Spleen (tissue), 11 donors: ENCODE data around the gene DPT. TPM values are rescaled to one million over a fixed set of nuclear protein-coding genes. Genes with fewer than 3 reads are reported as not detected.

Experiments used
- DNase-seq: peaks from one replicate; pipeline ENCODE4 v3.0.0-alpha.2; 2020
- H3K27ac ChIP-seq, 8 donors: fragments of 200-600 bp; sonication (generic) in 7 of 8; 1 replicate in 4 of 8; 2 replicates in 4 of 8; pipeline versions ENCODE4 v1.5.0 to v1.8.0; 2016 to 2021; ENCODE audit warnings: inconsistent platforms in 4 of 8, mild to moderate bottlenecking in 4 of 8, moderate library complexity in 1 of 8
- H3K27me3 ChIP-seq, 7 donors: fragments of 200-600 bp; sonication (generic) in 6 of 7; replicated peaks in 1 of 7; 1 replicate in 4 of 7; 2 replicates in 3 of 7; pipeline versions ENCODE4 v1.5.0 to v1.8.0; 2016 to 2021; ENCODE audit warnings: inconsistent platforms in 3 of 7, mild to moderate bottlenecking in 1 of 7
- H3K36me3 ChIP-seq, 6 donors: fragments of 200-600 bp; sonication (generic) in 5 of 6; 1 replicate in 4 of 6; 2 replicates in 2 of 6; pipeline versions ENCODE4 v1.5.0 to v1.8.0; 2016 to 2021; ENCODE audit warnings: inconsistent platforms in 2 of 6
- H3K4me1 ChIP-seq, 6 donors: fragments of 200-600 bp; sonication (generic) in 5 of 6; 1 replicate in 3 of 6; 2 replicates in 3 of 6; pipeline versions ENCODE4 v1.5.0 to v1.8.0; 2016 to 2021; ENCODE audit warnings: inconsistent platforms in 3 of 6
- H3K4me3 ChIP-seq, 8 donors: fragments of 200-600 bp; sonication (generic) in 7 of 8; 1 replicate in 4 of 8; 2 replicates in 4 of 8; pipeline versions ENCODE4 v1.5.0 to v1.8.0; 2016 to 2021; ENCODE audit warnings: inconsistent platforms in 4 of 8, mild to moderate bottlenecking in 4 of 8, moderate library complexity in 2 of 8
- H3K9me3 ChIP-seq, 8 donors: fragments of 200-600 bp; sonication (generic) in 7 of 8; 1 replicate in 4 of 8; 2 replicates in 4 of 8; pipeline versions ENCODE4 v1.5.0 to v1.8.0; 2016 to 2021; ENCODE audit warnings: inconsistent platforms in 4 of 8
- CTCF ChIP-seq, 11 experiments: fragments of 200-600 bp in 7 of 11; fragments of 450-650 bp in 4 of 11; sonication (generic) in 4 of 11; IDR thresholded peaks in 8 of 11; conservative IDR thresholded peaks in 3 of 11; 1 replicate in 7 of 11; 2 replicates in 4 of 11; pipeline versions ENCODE4 v1.4.0 to v1.8.0; 2016 to 2021; ENCODE audit warnings: antibody characterized with exemption in 11 of 11, inconsistent platforms in 4 of 11, mild to moderate bottlenecking in 1 of 11
- POLR2A ChIP-seq, 3 donors: fragments of 450-650 bp; IDR thresholded peaks; one replicate each; pipeline ENCODE4 v1.5.1; 2017; ENCODE audit warnings: antibody characterized with exemption in 3 of 3, mild to moderate bottlenecking in 1 of 3
- POLR2AphosphoS5 ChIP-seq, 3 donors: sonication (generic); formaldehyde crosslinking; IDR thresholded peaks; one replicate each; pipeline ENCODE4 v1.5.1; 2017; ENCODE audit warnings: antibody characterized with exemption in 3 of 3
- WGBS, 5 donors: extraction: QIAGEN DNeasy Blood & Tissue Kit in 3 of 5; methylation state at CpG; one replicate each; pipeline versions ENCODE4 v1.1.5 to v1.1.7; 2013 to 2018; 5-methylcytosine and 5-hydroxymethylcytosine counted together
- intact Hi-C: fragments of 100-400 bp; cut with DNase I; formaldehyde crosslinking; loops from one replicate; pipeline ENCODE4 v1.15.0; 2023; ENCODE audit warnings: low total_unique reads
- polyA plus RNA-seq, 3 donors: library from polyadenylated mRNA; stranded (reverse); fragments of 200-250 nt; gene quantifications; one replicate each; pipeline ENCODE4 v1.2.1, GENCODE V29; 2013
- total RNA-seq, 7 donors: library from RNA; depleted of rRNA in 3 of 7; stranded (reverse); fragments of >200 nt in 3 of 7; fragmentation: NEBNext Ultra II Directional in 4 of 7; extraction: Animal tissue kit (Norgen Biotek cat#: 25700) in 4 of 7; gene quantifications; one replicate each; pipeline versions ENCODE4 v1.1.0 to v1.2.1, GENCODE V29; 2016 to 2021
- donor health status: healthy with polysubstance abuse.
- donor health status: DM: no; HTN: no; CAD: no; lungs with moderate emphysema.
- donor health status: DM: no; HTN: no; CAD: no.
- donor health status: Bipolar disorder and iron deficiency.
- donor health status: healthy.
- donor health status: DM: no; HTN: no; CAD: no.
- donor health status: DM: yes; HTN: yes; CAD: no.

The DPT gene
- total and polyA plus RNA-seq, 10 donors: 0.37 to 7.2 (median 0.93) TPM; not detected in 5

GRCh38 chr1:168729405-168729802 is 398 bp upstream of the DPT start:
- no peak for DNase-seq
- Histone ChIP-seq H3K36me3 (no peaks in the 10 kb centered on the region), H3K27me3 (peaks cover 0 to 17% (median 0%) of the 10 kb centered on the region in 7 donors), H3K27ac (no peak overlapping the region), H3K9me3 (no peaks in the 10 kb centered on the region), H3K4me1 (no peaks in the 10 kb centered on the region), H3K4me3 (no peak overlapping the region)
- TF ChIP-seq POLR2A (IDR thresholded peaks at IDR 0.05) (no peak), CTCF (IDR thresholded peaks at IDR 0.05 in 8 of 11, conservative IDR thresholded peaks at IDR 0.05 in 3 of 11) (no peak), POLR2AphosphoS5 (IDR thresholded peaks at IDR 0.05) (no peak)
- intact Hi-C loops: no loop called here
- WGBS, 5 donors: 94 to 97% (median 96%) methylated on average over 5 of the region's 5 CpGs

- Histone ChIP-seq H3K4me3 (no peak overlapping the region), H3K27ac (no peak overlapping the region), H3K9me3 (no peaks in the 10 kb centered on the region), H3K4me1 (no peaks in the 10 kb centered on the region), H3K36me3 (no peaks in the 10 kb centered on the region), H3K27me3 (peaks cover 0 to 11% (median 0%) of the 10 kb centered on the region in 7 donors)
- no peak for DNase-seq
- intact Hi-C loops: no loop called here
- TF ChIP-seq CTCF (IDR thresholded peaks at IDR 0.05 in 8 of 11, conservative IDR thresholded peaks at IDR 0.05 in 3 of 11): no peak
- no peak for TF ChIP-seq POLR2AphosphoS5 (IDR thresholded peaks at IDR 0.05)
- TF ChIP-seq POLR2A (IDR thresholded peaks at IDR 0.05): no peak
- 70 to 100% (median 96%) methylated on average over 2 of the region's 2 CpGs for WGBS, 5 donors
These were observed 2.3 kb downstream of the DPT start for GRCh38 chr1:168726719-168727118.

GRCh38 chr1:168726281-168726680 is 2.7 kb downstream of the DPT start:
- H3K4me1 ChIP-seq: no peaks in the 10 kb centered on the region
- TF ChIP-seq POLR2AphosphoS5 (IDR thresholded peaks at IDR 0.05): no peak
- no peak for TF ChIP-seq CTCF (IDR thresholded peaks at IDR 0.05 in 8 of 11, conservative IDR thresholded peaks at IDR 0.05 in 3 of 11)
- no peak for TF ChIP-seq POLR2A (IDR thresholded peaks at IDR 0.05)
- H3K9me3 ChIP-seq: no peaks in the 10 kb centered on the region
- intact Hi-C loops: no loop called here
- WGBS, 5 donors: 65 to 88% (median 80%) methylated on average over 3 of the region's 3 CpGs
- H3K27ac ChIP-seq: no peak overlapping the region
- H3K36me3 ChIP-seq: no peaks in the 10 kb centered on the region
- H3K4me3 ChIP-seq: no peak overlapping the region
- peaks cover 0 to 15% (median 0%) of the 10 kb centered on the region in 7 donors for H3K27me3 ChIP-seq
- DNase-seq: no peak

GRCh38 chr1:168725831-168726230 is 3.2 kb downstream of the DPT start:
- H3K36me3 ChIP-seq: no peaks in the 10 kb centered on the region
- no peaks in the 10 kb centered on the region for H3K9me3 ChIP-seq
- WGBS, 5 donors: 52 to 63% (median 56%) methylated on average over 4 of the region's 4 CpGs
- peaks cover 0 to 17% (median 0%) of the 10 kb centered on the region in 7 donors for H3K27me3 ChIP-seq
- intact Hi-C loops: no loop called here
- H3K27ac ChIP-seq: no peak overlapping the region
- TF ChIP-seq POLR2A (IDR thresholded peaks at IDR 0.05) (no peak), POLR2AphosphoS5 (IDR thresholded peaks at IDR 0.05) (no peak), CTCF (IDR thresholded peaks at IDR 0.05 in 8 of 11, conservative IDR thresholded peaks at IDR 0.05 in 3 of 11) (no peak)
- no peaks in the 10 kb centered on the region for H3K4me1 ChIP-seq
- DNase-seq: no peak
- H3K4me3 ChIP-seq: no peak overlapping the region
